Stomach (tissue), 9 donors: ENCODE results near the gene LYPD6. TPM values are rescaled to one million over a fixed set of nuclear protein-coding genes. Genes with fewer than 3 reads are reported as not detected.

Source experiments
- DNase-seq, 2 donors: peaks; one replicate each; pipeline versions ENCODE4 v3.0.0 to v3.0.0-alpha.2; 2013 to 2019
- H3K27ac ChIP-seq, 5 donors: fragments of 200-600 bp in 4 of 5; sonication (generic) in 4 of 5; one replicate each; pipeline ENCODE4 v1.5.1; 2013 to 2019; ENCODE audit warnings: mild to moderate bottlenecking in 1 of 5, moderate library complexity in 1 of 5
- H3K27me3 ChIP-seq, 3 donors: fragments of 200-600 bp; sonication (generic); one replicate each; pipeline ENCODE4 v1.5.1; 2017 to 2019; ENCODE audit warnings: mixed run types in 1 of 3
- H3K36me3 ChIP-seq, 4 donors: fragments of 200-600 bp; sonication (generic); 1 replicate in 3 of 4; 2 replicates in 1 of 4; pipeline ENCODE4 v1.5.1; 2016 to 2019
- H3K4me1 ChIP-seq, 4 donors: fragments of 200-600 bp; sonication (generic); one replicate each; pipeline ENCODE4 v1.5.1; 2016 to 2019
- H3K4me3 ChIP-seq, 4 donors: fragments of 200-600 bp; sonication (generic) in 3 of 4; one replicate each; pipeline ENCODE4 v1.5.1; 2016 to 2019; ENCODE audit warnings: mild to moderate bottlenecking in 1 of 4
- H3K9me3 ChIP-seq, 4 donors: fragments of 200-600 bp; sonication (generic); one replicate each; pipeline ENCODE4 v1.5.1; 2016 to 2019
- CTCF ChIP-seq, 7 experiments: fragments of 450-650 bp in 4 of 7; fragments of 200-600 bp in 3 of 7; sonication (generic) in 3 of 7; IDR thresholded peaks; one replicate each; pipeline ENCODE4 v1.5.1; 2016 to 2019; ENCODE audit warnings: antibody characterized with exemption in 7 of 7, control low read depth in 2 of 7, mild to moderate bottlenecking in 1 of 7
- EP300 ChIP-seq: sonication (generic); formaldehyde crosslinking; IDR thresholded peaks from one replicate; pipeline ENCODE4 v1.6.1; 2017; ENCODE audit warnings: antibody characterized with exemption
- POLR2A ChIP-seq, 4 donors: fragments of 450-650 bp; IDR thresholded peaks; one replicate each; pipeline ENCODE4 v1.6.1; 2016; ENCODE audit warnings: antibody characterized with exemption in 4 of 4, control low read depth in 2 of 4, mild to moderate bottlenecking in 1 of 4, moderate library complexity in 1 of 4
- POLR2AphosphoS5 ChIP-seq, 3 donors: sonication (generic); formaldehyde crosslinking; IDR thresholded peaks; one replicate each; pipeline ENCODE4 v1.6.1; 2016; ENCODE audit warnings: antibody characterized with exemption in 3 of 3
- WGBS, 5 donors: extraction: QIAGEN DNeasy Blood & Tissue Kit in 3 of 5; methylation state at CpG; one replicate each; pipeline versions ENCODE4 v1.1.5 to v1.1.7; 2013 to 2018; 5-methylcytosine and 5-hydroxymethylcytosine counted together
- intact Hi-C: fragments of 100-400 bp; cut with DNase I; formaldehyde crosslinking; loops from one replicate; pipeline ENCODE4 v1.15.1; 2023; ENCODE audit warnings: low total_unique reads
- polyA plus RNA-seq, 3 donors: library from polyadenylated mRNA; stranded (reverse); fragments of 200-250 nt; gene quantifications; one replicate each; pipeline ENCODE4 v1.2.3, GENCODE V29; 2013
- total RNA-seq, 5 donors: library from RNA; depleted of rRNA; stranded (reverse); fragments of >200 nt; gene quantifications; one replicate each; pipeline versions ENCODE4 v1.1.0 to v1.2.3, GENCODE V29; 2014 to 2016
- donor health status: healthy with polysubstance abuse.
- donor health status: Bipolar disorder and iron deficiency.
- donor health status: healthy.

LYPD6 gene
- total and polyA plus RNA-seq, 8 donors: 0.45 to 9.7 (median 2.6) TPM; not detected in 2

GRCh38 chr2:149428783-149429182, 98.4 kb downstream of the LYPD6 start:
- 89 to 100% (median 97%) methylated on average over 2 of the region's 2 CpGs for WGBS, 5 donors
- intact Hi-C loops: no loop called here
- no peaks in the 10 kb centered on the region for H3K27me3 ChIP-seq
- TF ChIP-seq CTCF (IDR thresholded peaks at IDR 0.05) (no peak), POLR2A (IDR thresholded peaks at IDR 0.05) (no peak), EP300 (no peak), POLR2AphosphoS5 (IDR thresholded peaks at IDR 0.05) (no peak)
- no peak for DNase-seq
- H3K36me3 ChIP-seq: no peaks in the 10 kb centered on the region
- peaks cover 0 to 8% (median 0%) of the 10 kb centered on the region in 4 donors for H3K4me1 ChIP-seq
- peaks cover 0 to 8% (median 0%) of the 10 kb centered on the region in 4 donors for H3K9me3 ChIP-seq
- no peak overlapping the region for H3K4me3 ChIP-seq
- no peak overlapping the region for H3K27ac ChIP-seq

- Histone ChIP-seq H3K27me3 (no peaks in the 10 kb centered on the region), H3K9me3 (peaks cover 0 to 8% (median 0%) of the 10 kb centered on the region in 4 donors), H3K27ac (no peak overlapping the region), H3K36me3 (no peaks in the 10 kb centered on the region), H3K4me1 (peaks cover 0 to 8% (median 0%) of the 10 kb centered on the region in 4 donors), H3K4me3 (no peak overlapping the region)
- no peak for DNase-seq
- no peak for TF ChIP-seq EP300
- TF ChIP-seq POLR2AphosphoS5 (IDR thresholded peaks at IDR 0.05): no peak
- TF ChIP-seq CTCF (IDR thresholded peaks at IDR 0.05): no peak
- TF ChIP-seq POLR2A (IDR thresholded peaks at IDR 0.05): no peak
- intact Hi-C loops: no loop called here
- 50 to 71% (median 61%) methylated on average over 6 of the region's 6 CpGs for WGBS, 5 donors
Observed at GRCh38 chr2:149430743-149431736, 100.7 kb downstream of the LYPD6 start.

- DNase-seq: no peak
- Histone ChIP-seq H3K36me3 (no peaks in the 10 kb centered on the region), H3K27me3 (no peaks in the 10 kb centered on the region), H3K9me3 (no peaks in the 10 kb centered on the region), H3K4me3 (no peak overlapping the region), H3K4me1 (peaks cover 0 to 5% (median 0%) of the 10 kb centered on the region in 4 donors), H3K27ac (no peak overlapping the region)
- 68 to 83% (median 81%) methylated on average over 3 of the region's 3 CpGs for WGBS, 5 donors
- TF ChIP-seq POLR2A (IDR thresholded peaks at IDR 0.05) (no peak), POLR2AphosphoS5 (IDR thresholded peaks at IDR 0.05) (no peak), EP300 (no peak), CTCF (IDR thresholded peaks at IDR 0.05) (no peak)
- intact Hi-C loops: no loop called here
Observed at GRCh38 chr2:149438330-149438960, 108.1 kb downstream of the LYPD6 start.

GRCh38 chr2:149441255-149441654, 110.9 kb downstream of the LYPD6 start:
- TF ChIP-seq POLR2A (IDR thresholded peaks at IDR 0.05): no peak
- TF ChIP-seq CTCF (IDR thresholded peaks at IDR 0.05): no peak
- TF ChIP-seq EP300: no peak
- no peak for TF ChIP-seq POLR2AphosphoS5 (IDR thresholded peaks at IDR 0.05)
- Histone ChIP-seq H3K4me3 (no peak overlapping the region), H3K4me1 (peaks cover 0 to 5% (median 0%) of the 10 kb centered on the region in 4 donors), H3K27me3 (no peaks in the 10 kb centered on the region), H3K27ac (no peak overlapping the region), H3K36me3 (no peaks in the 10 kb centered on the region), H3K9me3 (no peaks in the 10 kb centered on the region)
- WGBS, 5 donors: 84 to 95% (median 90%) methylated on average over 3 of the region's 3 CpGs
- no peak for DNase-seq
- intact Hi-C loops: no loop called here
